ENCODE measurements around the gene LAX1.

DNA sequence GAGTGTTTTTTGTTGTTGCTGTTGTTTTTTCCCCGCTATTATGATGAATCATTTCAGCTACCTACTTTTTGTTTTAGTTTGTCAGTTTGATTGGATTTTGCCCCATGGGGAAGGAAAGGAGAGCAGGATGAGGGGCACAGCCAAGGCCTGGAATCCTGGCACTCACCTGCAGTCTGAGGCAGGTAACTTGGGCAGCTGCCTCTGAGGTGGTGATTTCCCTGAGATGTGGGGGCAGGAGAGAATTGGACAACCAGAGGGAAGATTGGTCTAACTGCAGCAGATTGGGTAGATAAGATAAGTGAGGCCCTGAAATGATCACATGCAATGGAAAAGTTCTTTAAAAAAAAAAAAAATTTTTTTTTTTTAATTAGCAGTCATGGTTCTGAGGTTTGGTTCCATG, 1.5 kb upstream of the LAX1 start:
- no peak for TF ChIP-seq EZH2phosphoT487 (IDR thresholded peaks at IDR 0.05; ENCODE audit: borderline replicate concordance, low read length)
- TF ChIP-seq, protein P1, sequence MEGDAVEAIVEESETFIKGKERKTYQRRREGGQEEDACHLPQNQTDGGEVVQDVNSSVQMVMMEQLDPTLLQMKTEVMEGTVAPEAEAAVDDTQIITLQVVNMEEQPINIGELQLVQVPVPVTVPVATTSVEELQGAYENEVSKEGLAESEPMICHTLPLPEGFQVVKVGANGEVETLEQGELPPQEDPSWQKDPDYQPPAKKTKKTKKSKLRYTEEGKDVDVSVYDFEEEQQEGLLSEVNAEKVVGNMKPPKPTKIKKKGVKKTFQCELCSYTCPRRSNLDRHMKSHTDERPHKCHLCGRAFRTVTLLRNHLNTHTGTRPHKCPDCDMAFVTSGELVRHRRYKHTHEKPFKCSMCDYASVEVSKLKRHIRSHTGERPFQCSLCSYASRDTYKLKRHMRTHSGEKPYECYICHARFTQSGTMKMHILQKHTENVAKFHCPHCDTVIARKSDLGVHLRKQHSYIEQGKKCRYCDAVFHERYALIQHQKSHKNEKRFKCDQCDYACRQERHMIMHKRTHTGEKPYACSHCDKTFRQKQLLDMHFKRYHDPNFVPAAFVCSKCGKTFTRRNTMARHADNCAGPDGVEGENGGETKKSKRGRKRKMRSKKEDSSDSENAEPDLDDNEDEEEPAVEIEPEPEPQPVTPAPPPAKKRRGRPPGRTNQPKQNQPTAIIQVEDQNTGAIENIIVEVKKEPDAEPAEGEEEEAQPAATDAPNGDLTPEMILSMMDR (IDR thresholded peaks at IDR 0.05; ENCODE audit: low read depth, low read length, poor library complexity, severe bottlenecking): no peak

Measured in DOHH2 (cell line).